HEK293T (cell line): ENCODE measurements around the gene KLHL22.
"Not testable (repeated sequence)": the region's sequence is repeated elsewhere in the genome, so short reads cannot be mapped to it uniquely, and the experiment has no call there.

Experiments
- HDGF ChIP-seq: fragments of 450-650 bp; IDR thresholded peaks from 2 replicates; pipeline ENCODE4 v1.6.1; 2017; ENCODE audit warnings: antibody characterized with exemption, borderline replicate concordance
- NFRKB ChIP-seq: fragments of 450-650 bp; IDR thresholded peaks from 2 replicates; pipeline ENCODE4 v1.6.1; 2016; ENCODE audit warnings: mild to moderate bottlenecking, moderate library complexity
- TARDBP ChIP-seq: fragments of 450-650 bp; IDR thresholded peaks from 2 replicates; pipeline ENCODE4 v1.6.1; 2016

GRCh38 chr22:20415241-20415640 is 80.4 kb downstream of the KLHL22 start:
- not testable (repeated sequence) for TF ChIP-seq TARDBP, HDGF, NFRKB
